Measurements from ENCODE around the gene PRDM16.

GRCh38 chr1:3066250-3066711, 2.7 kb upstream of the PRDM16 start:
- TF ChIP-seq CTCF (conservative IDR thresholded peaks at IDR 0.05; ENCODE audit: low read depth, low read length) (peak; percentile 35; the same call in 1 of the 2 replicates), EZH2 (IDR thresholded peaks at IDR 0.05; ENCODE audit: low read length, unreplicated experiment) (no peak)
